Mesothelial cell of epicardium (in vitro differentiated cells): ENCODE data around the gene MRPL41. TPM values are rescaled to one million over a fixed set of nuclear protein-coding genes. Genes with fewer than 3 reads are reported as not detected.
"Not testable (repeated sequence)": the region's sequence is repeated elsewhere in the genome, so short reads cannot be mapped to it uniquely, and the experiment has no call there.

Experiments
- DNase-seq, 2 experiments: peaks; one replicate each; pipeline ENCODE4 v3.0.0; 2021; ENCODE audit warnings: low spot score in 2 of 2; ENCODE audit not compliant: unreplicated experiment in 2 of 2
- H3K27ac Mint-ChIP-seq: 2 replicates; pipeline ENCODE4 v1.8.0; 2021; ENCODE audit warnings: mixed read lengths
- H3K27me3 Mint-ChIP-seq: 2 replicates; pipeline ENCODE4 v1.8.0; 2021; ENCODE audit warnings: low read depth, mixed read lengths
- H3K36me3 Mint-ChIP-seq: 2 replicates; pipeline ENCODE4 v1.8.0; 2021; ENCODE audit warnings: mixed read lengths
- H3K4me1 Mint-ChIP-seq: 2 replicates; pipeline ENCODE4 v1.8.0; 2021; ENCODE audit warnings: mixed read lengths
- H3K4me3 Mint-ChIP-seq: 2 replicates; pipeline ENCODE4 v1.8.0; 2021; ENCODE audit warnings: mild to moderate bottlenecking, moderate library complexity, mixed read lengths
- H3K9me3 Mint-ChIP-seq: 2 replicates; pipeline ENCODE4 v1.8.0; 2021; ENCODE audit warnings: mixed read lengths
- total RNA-seq: library from RNA; stranded (reverse); gene quantifications from 3 replicates; pipeline ENCODE4 v1.2.1, GENCODE V29; 2021
- TF ChIP-seq, protein P1 (sequence below): fragments of 200-600 bp; sonication (generic); IDR thresholded peaks from one replicate; pipeline ENCODE4 v1.5.0; 2021; ENCODE audit warnings: antibody characterized with exemption; ENCODE audit not compliant: unreplicated experiment

MRPL41 gene
- total RNA-seq, 1 donor from 2014 or later: 26.6 TPM

GRCh38 chr9:137531099-137531765 is 20.4 kb upstream of the MRPL41 start:
- Mint-ChIP-seq H3K27me3 (peaks cover 4% of the 10 kb centered on the region), H3K4me3 (no peak overlapping the region), H3K36me3 (peaks cover 2% of the 10 kb centered on the region), H3K9me3 (peaks cover 2% of the 10 kb centered on the region), H3K4me1 (peaks cover 7% of the 10 kb centered on the region), H3K27ac (no peak overlapping the region)
- TF ChIP-seq, protein P1, sequence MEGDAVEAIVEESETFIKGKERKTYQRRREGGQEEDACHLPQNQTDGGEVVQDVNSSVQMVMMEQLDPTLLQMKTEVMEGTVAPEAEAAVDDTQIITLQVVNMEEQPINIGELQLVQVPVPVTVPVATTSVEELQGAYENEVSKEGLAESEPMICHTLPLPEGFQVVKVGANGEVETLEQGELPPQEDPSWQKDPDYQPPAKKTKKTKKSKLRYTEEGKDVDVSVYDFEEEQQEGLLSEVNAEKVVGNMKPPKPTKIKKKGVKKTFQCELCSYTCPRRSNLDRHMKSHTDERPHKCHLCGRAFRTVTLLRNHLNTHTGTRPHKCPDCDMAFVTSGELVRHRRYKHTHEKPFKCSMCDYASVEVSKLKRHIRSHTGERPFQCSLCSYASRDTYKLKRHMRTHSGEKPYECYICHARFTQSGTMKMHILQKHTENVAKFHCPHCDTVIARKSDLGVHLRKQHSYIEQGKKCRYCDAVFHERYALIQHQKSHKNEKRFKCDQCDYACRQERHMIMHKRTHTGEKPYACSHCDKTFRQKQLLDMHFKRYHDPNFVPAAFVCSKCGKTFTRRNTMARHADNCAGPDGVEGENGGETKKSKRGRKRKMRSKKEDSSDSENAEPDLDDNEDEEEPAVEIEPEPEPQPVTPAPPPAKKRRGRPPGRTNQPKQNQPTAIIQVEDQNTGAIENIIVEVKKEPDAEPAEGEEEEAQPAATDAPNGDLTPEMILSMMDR: no peak
- no peak for DNase-seq

DNA sequence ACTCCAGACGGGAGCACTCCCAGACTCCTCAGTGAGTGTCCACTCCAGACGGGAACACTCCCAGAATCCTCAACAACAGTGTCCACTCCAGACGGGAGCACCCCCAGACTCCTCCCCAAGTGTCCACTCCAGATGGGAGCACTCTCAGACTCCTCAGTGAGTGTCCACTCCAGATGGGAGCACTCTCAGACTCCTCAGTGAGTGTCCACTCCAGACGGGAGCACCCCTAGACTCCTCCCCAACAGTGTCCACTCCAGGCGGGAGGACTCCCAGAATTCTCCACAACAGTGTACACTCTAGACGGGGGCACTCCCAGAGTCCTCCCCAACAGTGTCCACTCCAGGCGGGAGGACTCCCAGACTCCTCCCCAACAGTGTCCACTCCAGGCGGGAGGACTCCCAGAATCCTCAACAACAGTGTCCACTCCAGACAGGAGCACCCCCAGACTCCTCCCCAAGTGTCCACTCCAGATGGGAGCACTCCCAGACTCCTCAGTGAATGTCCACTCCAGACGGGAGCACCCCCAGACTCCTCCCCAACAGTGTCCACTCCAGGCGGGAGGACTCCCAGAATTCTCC is 18.7 kb upstream of the MRPL41 start:
- H3K36me3 Mint-ChIP-seq, H3K27ac Mint-ChIP-seq, H3K4me3 Mint-ChIP-seq, H3K27me3 Mint-ChIP-seq, DNase-seq, H3K9me3 Mint-ChIP-seq, H3K4me1 Mint-ChIP-seq: not testable (repeated sequence)

GRCh38 chr9:137534256-137535119 is 17.2 kb upstream of the MRPL41 start:
- peaks cover 7% of the 10 kb centered on the region for H3K4me1 Mint-ChIP-seq
- H3K27me3 Mint-ChIP-seq: no peaks in the 10 kb centered on the region
- no peak overlapping the region for H3K4me3 Mint-ChIP-seq
- DNase-seq: no peak
- H3K9me3 Mint-ChIP-seq: peaks cover 5% of the 10 kb centered on the region
- peak overlapping the region; percentile 70 for H3K27ac Mint-ChIP-seq
- H3K36me3 Mint-ChIP-seq: peaks cover 7% of the 10 kb centered on the region
- TF ChIP-seq, protein P1: peak; percentile 27

- Mint-ChIP-seq H3K27me3 (no peaks in the 10 kb centered on the region), H3K27ac (peak overlapping the region; percentile 70), H3K4me1 (peaks cover 7% of the 10 kb centered on the region), H3K36me3 (peaks cover 7% of the 10 kb centered on the region), H3K9me3 (peaks cover 5% of the 10 kb centered on the region), H3K4me3 (no peak overlapping the region)
- no peak for DNase-seq
- TF ChIP-seq, protein P1: no peak
Observed at GRCh38 chr9:137535120-137535428, 16.6 kb upstream of the MRPL41 start.

GRCh38 chr9:137536594-137537131 is 15.0 kb upstream of the MRPL41 start:
- H3K27me3 Mint-ChIP-seq, H3K9me3 Mint-ChIP-seq, H3K4me1 Mint-ChIP-seq, DNase-seq, H3K36me3 Mint-ChIP-seq, H3K4me3 Mint-ChIP-seq, H3K27ac Mint-ChIP-seq: not testable (repeated sequence)

DNA sequence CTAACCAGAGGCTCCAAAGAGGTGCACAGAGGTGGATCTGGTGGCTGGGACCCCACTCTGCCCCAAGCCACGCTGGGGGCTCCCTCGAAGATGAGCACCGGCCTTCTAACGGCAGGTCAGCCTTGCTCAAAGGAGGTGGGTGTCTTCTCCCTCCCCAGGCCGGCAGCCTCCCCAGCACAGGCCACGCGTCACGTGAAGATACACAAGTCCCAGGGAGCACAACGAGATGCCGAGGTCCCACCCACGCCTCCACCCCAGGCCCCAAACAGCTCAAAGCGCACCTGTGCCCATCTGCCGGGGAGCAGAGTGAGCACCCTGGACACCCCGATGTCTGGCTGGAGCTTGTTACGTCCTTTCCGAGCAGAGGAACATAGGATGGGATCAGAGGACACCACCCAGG is 13.6 kb upstream of the MRPL41 start:
- Mint-ChIP-seq H3K36me3 (peaks cover 7% of the 10 kb centered on the region), H3K27ac (no peak overlapping the region), H3K4me3 (no peak overlapping the region), H3K4me1 (peaks cover 7% of the 10 kb centered on the region), H3K9me3 (peaks cover 5% of the 10 kb centered on the region), H3K27me3 (no peaks in the 10 kb centered on the region)
- TF ChIP-seq, protein P1: no peak
- DNase-seq: no peak
